AG09309 (cell line): ENCODE results near the gene VPS54.

ENCODE experiments used
- DNase-seq: peaks from one replicate; pipeline ENCODE4 v3.0.0-alpha.2; 2010; ENCODE audit warnings: low read depth
- H3K4me3 ChIP-seq: 2 replicates; pipeline ENCODE4 v1.5.1; 2011; ENCODE audit warnings: mild to moderate bottlenecking, low read depth, low read length, moderate library complexity; ENCODE audit not compliant: control insufficient read depth
- TF ChIP-seq, protein P1 (sequence below): IDR thresholded peaks from 2 replicates; pipeline ENCODE4 v1.5.1; 2011; ENCODE audit warnings: mild to moderate bottlenecking, low read depth, low read length, inconsistent platforms; ENCODE audit not compliant: insufficient read depth, control insufficient read depth; ENCODE audit errors: missing control alignments

Gene VPS54

GRCh38 chr2:64023485-64024258, 4.4 kb upstream of the VPS54 start:
- no peak overlapping the region for H3K4me3 ChIP-seq
- TF ChIP-seq, protein P1, sequence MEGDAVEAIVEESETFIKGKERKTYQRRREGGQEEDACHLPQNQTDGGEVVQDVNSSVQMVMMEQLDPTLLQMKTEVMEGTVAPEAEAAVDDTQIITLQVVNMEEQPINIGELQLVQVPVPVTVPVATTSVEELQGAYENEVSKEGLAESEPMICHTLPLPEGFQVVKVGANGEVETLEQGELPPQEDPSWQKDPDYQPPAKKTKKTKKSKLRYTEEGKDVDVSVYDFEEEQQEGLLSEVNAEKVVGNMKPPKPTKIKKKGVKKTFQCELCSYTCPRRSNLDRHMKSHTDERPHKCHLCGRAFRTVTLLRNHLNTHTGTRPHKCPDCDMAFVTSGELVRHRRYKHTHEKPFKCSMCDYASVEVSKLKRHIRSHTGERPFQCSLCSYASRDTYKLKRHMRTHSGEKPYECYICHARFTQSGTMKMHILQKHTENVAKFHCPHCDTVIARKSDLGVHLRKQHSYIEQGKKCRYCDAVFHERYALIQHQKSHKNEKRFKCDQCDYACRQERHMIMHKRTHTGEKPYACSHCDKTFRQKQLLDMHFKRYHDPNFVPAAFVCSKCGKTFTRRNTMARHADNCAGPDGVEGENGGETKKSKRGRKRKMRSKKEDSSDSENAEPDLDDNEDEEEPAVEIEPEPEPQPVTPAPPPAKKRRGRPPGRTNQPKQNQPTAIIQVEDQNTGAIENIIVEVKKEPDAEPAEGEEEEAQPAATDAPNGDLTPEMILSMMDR, result no peak
- no peak for DNase-seq

DNA sequence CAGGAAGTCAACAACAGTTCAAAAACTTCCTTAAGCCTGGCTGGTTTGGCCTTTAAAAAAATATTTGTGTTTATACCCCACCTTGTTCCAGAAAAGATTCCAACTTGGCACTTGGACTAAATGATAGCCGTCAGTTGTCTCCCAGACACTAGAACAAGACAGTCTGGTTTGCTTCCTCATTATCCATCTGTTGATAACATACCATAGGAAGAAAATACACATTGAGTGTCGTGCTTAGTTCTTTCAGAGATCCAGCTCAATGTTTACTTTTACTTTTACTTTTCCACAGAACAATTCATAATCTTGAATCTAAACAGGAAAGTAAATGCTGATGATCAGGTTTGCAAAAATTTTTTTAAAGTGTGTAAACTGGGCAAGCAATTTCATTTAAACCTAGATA, 2.4 kb upstream of the VPS54 start:
- no peak for DNase-seq
- TF ChIP-seq, protein P1, result no peak
- no peak overlapping the region for H3K4me3 ChIP-seq

DNA sequence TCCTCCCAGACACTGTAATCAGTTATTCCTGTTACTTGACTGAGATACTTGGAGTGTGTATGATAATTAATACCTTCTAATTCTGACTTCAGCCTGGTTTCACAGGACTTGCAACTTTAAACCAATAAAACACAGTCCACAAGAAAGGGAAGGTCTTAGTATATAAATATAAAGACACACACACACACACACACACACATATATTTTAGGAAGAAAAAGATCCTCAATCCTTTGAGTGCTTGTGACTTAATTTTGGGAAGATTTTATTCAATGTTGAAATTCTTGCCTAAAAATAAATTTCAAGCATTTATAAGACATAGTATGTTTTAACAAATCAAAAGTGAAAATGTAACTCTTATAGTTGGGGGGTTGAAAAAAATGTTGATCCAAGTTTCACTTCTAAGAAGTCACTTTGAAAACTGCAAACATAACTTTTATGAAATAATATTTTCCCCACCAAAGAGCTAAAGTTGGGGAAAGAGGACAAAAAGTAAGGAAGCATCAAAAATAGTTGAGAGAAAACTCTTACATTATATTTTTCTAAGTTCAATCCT, 824 bp upstream of the VPS54 start:
- TF ChIP-seq, protein P1, result no peak
- no peak for DNase-seq

GRCh38 chr2:64018701-64019082, 536 bp downstream of the VPS54 start:
- DNase-seq, result no peak
- TF ChIP-seq, protein P1, result no peak
- H3K4me3 ChIP-seq, result peak overlapping the region; percentile 64

More for the DNA sequence above, 824 bp upstream of the VPS54 start:
- peak overlapping the region; percentile 64 for H3K4me3 ChIP-seq

DNA sequence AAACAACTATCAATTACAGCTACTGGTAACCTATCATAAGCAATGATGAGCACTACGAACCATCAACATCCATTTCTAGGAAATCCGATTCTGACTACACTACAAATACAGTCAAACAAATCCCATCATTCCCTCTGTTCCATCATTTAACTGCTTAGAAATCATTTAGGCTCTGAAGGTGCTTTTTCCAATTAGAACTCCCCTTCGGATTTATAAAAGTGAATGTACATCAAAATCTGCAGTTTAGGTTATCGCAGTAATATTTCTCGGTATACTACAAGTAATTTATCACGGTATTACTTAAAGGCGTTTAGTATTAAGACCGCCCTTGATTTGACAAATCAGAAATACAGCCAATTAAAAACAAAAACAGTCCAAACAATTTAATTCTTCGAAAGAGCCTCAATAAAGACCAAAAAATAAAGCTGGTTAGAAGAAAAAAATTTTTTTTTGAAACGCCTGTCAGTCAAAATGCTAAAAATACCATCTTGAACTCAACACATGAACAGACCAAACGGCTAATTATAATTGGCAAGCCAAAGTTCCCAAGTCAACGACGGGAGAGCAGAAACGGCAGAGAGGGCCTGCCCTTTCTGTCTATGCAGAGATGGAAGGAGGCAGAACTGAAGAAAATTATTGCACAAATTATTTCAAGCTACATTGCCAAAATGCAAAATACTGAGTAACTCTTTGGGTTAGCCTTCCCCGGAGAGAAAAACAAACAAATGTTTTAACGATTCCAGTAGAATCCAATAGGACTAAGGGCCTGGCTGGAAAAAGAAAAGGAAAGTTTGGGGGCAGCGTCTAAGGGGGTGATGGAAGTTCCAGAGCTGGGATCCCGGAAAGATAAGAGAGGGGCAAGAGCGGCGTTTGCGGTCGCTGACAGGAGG, 1.2 kb downstream of the VPS54 start:
- peak overlapping the region; percentile 64 for H3K4me3 ChIP-seq
- DNase-seq, result no peak
- TF ChIP-seq, protein P1, result no peak

GRCh38 chr2:64015898-64016297, 3.3 kb downstream of the VPS54 start:
- H3K4me3 ChIP-seq, result no peak overlapping the region
- TF ChIP-seq, protein P1, result no peak
- no peak for DNase-seq
